ENCODE data around the gene ZNF185. TPM values are rescaled to one million over a fixed set of nuclear protein-coding genes. Genes with fewer than 3 reads are reported as not detected.
"Not testable (repeated sequence)": the region's sequence is repeated elsewhere in the genome, so short reads cannot be mapped to it uniquely, and the experiment has no call there.

ZNF185 gene
- total RNA-seq, 1 donor from 2014 or later = 15.8 TPM

DNA sequence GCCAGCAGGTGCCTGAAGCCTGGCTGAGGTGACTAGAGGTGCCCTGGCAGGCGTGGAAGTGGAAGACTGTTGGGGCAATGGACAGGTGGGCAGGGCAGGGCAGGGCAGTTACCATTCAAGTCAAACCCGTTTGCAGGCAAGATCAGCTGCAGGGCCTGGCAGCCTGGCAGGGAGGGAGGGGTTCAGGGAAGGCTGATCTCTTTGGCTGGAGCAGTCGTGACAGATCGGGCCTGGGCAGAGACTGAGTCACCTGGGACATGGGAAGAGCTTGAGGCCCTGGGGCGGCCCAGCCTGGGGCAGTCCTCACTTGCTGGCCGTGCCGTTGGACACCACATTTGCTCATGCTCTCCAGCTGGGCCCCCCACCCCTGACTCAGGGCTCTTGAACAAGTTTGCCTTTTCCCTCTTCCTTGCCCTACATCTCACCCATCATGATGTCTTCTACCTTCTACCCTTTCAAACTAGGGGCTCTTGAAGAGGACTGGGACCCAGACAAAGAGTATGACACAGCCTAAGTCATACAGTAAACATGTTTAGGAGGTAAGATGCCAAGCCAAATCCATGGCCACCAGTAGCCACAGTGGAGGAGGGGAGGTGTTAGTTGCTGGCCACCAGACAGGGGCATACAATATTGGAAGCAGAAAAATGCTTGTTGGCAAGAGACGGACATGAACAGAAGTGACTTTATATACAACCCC is 2.0 kb upstream of the ZNF185 start:
- no peak for DNase-seq (ENCODE audit: low read depth, low spot score)

DNA sequence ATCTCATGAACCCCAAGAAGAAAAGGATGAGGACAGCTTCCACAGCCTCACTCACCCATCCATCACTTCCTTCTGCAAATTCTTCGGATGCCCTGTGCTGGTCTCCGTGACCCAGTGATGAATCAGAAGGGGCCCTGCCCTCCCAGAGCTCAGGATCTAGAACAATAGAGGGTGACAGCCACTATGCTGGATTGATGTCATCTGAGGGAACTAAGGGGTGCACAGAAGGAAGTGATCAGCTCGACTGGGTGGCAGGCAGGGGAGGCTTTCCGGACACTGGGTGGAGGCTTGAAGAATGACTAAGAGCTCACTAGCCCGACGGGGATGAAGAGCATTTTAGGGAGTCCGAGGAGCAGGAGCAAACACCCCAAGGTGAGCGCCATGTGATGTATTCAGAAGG is 1.4 kb upstream of the ZNF185 start:
- no peak for DNase-seq (ENCODE audit: low read depth, low spot score)

DNA sequence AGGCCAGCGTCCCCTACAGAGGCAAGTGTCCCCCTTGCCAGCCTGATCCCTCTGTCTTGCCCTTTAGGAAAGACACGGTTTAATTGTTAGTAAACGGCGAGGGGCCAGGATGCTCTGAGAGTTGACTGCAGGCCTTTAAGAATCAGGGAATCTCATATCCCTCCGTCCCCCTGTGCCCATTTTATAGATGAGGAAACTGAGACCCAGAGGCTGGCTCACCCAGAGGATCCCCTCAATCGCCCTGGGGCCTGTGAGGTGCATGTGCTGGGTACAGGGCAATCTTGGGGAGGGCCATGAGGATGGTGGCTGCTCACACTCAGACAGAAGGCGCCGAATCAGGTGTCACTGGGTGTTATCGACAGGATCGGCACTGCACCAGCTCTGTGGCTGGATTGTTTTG is 575 bp downstream of the ZNF185 start:
- DNase-seq (ENCODE audit: low read depth, low spot score) = no peak

- DNase-seq (ENCODE audit: low read depth, low spot score) = no peak
Observed at GRCh38 chrX:152899111-152899873, 1.4 kb downstream of the ZNF185 start.

GRCh38 chrX:152899874-152900719 is 2.2 kb downstream of the ZNF185 start:
- DNase-seq (ENCODE audit: low read depth, low spot score) = no peak

DNA sequence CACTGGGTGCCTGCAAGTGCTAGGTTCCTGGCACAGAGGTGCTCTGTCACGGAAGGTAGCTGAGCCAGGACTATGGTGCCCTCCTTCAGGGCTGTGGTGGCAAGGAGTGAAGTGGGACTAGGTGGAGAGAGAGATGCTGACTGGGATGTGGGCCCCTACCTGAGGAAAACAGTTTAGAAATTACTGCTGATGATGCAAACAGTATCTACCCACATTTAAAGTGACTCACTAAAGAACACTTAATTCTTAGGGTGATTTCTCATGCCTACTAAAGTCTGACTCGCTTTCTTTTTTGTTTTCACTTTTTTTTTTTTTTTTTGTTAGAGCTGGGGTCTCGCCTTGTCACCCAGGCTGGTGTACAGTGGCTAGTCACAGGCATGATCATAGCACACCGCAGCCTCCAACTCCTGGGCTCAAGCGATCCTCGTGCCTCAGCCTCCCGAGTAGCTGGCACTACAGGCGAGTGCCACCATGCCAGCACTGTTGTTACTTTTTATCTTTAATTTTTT is 3.1 kb downstream of the ZNF185 start:
- no peak for DNase-seq (ENCODE audit: low read depth, low spot score)

DNA sequence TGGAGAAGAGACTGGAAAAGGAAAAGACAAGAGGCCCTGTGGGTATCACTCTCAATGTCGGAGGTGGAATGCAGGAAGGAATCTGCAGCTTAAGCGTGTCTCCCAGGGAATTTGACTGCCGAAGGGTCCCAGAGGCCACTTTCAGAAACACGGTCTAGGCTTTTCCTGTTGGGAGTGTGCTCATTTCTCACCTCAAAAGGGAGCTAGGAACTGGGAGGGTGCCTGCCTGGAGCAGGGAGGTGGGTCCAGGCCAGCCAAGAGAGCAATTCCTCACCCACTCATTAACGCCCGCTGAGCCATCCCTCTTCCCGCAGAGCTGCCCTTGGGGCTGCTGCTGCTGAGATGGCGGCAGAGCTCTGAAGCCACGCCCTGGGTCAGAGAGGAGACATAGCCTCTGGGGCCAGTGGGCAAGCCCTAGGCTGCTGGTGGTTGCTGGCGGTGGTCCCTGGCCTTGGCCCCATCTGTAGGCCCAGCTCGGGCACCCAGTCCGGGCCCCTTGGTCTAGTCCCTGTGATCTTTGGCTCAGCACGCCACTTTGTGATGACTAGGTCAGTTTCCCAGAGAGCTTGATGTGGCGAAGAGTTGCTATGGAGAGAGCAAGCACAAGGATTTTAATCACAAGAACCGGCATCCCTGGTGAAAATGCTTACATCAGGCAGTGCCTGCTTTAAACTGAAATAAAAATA is 4.1 kb downstream of the ZNF185 start:
- no peak for DNase-seq (ENCODE audit: low read depth, low spot score)

DNA sequence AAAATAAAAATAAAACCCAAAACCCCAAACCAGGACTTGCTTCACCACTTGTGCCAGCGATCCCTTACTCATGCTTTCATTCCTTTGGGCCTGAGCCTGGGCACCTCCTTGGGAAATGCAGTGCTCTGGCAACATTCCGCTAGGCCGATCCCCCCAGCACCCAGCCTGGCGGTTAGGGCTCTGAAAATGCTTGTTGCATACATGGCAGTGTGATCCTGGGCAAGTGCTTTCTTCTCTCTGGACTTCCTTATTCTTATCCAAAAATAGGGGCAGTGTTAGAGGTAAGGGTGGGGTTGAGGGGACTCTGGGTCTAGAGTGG is 4.6 kb downstream of the ZNF185 start:
- DNase-seq (ENCODE audit: low read depth, low spot score) = no peak

DNA sequence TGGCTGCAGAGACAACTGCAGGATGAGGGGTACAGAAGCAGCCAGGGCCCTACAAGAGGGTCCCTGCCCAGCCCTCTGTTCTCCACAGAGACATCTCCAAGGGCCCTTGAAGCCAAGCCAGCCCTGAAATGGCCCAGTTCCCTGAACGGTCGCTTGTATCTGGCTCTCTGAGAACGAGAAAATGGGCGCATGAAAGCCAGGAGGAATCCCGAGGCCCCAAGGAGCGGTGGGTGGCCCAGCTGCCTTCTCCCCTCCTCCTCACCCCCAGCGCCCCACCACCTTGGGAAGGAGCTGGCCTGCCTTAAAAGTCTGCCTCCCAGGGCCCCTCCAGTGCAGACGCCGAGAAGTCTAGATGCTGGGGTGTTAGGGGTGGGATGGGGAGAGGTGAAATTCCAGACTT is 5.7 kb downstream of the ZNF185 start:
- no peak for DNase-seq (ENCODE audit: low read depth, low spot score)

DNA sequence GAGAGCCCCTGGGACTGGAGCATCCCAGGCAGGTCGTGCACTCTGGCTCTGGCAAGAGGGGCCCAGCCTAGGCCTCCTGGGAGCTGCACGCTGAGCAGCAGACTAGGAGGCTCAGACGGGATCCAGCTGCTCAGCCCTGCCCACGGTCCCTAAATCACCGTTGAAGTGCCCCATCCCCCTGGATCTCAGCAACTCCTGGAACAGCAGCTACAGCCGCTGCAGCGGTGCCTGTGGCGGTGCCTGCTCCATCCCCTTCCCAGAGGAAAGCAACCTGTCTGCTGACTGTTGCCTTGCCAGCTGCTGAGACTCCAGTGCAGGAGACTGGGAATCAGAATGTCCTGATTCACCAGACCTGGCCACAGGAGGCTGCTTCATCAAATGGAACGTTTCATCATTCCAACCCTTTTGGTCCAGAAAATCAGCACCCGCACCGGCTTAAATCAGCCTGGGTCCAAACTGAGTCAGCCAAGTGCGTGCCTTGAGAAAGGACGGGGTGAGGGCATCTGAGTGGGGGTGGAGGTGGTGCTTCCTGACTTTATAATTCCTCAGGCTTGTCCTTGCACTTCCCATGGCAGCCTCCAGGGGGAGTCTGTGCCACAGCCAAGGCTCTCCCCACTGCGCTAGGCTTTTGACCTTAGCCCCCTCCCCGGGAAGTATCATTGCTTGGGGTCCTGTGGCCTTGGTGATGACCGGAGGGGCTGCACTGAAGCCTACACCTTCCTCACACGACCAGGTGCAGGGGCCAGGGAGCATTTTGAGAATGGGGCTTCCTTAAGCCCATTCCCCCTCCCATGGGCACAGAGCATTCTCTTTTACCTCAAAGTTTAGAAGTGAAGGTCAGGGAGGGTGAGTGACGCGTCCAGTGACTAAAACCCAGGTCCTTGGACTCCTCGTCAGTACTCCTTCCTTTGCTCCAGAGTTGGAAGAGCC is 6.5 kb downstream of the ZNF185 start:
- no peak for DNase-seq (ENCODE audit: low read depth, low spot score)

DNA sequence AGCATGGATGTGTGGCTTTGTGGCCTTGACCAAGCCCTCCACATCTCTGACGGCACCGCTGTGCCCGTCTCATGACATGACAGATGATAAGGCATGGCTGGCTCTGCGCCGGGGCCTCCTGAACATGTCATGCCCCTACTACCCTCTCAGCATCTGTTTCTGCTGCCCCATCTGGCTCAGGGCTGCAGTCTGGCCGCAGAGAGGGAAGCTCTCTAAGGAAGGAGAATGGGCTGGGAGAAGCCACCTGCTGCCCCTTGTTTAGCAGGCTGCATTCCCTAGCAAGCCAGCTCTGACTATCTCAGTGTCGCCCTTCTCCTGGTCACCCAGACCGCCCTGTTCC is 7.2 kb downstream of the ZNF185 start:
- DNase-seq (ENCODE audit: low read depth, low spot score) = no peak

GRCh38 chrX:152907084-152907651 is 9.3 kb downstream of the ZNF185 start:
- no peak for DNase-seq (ENCODE audit: low read depth, low spot score)

- no peak for DNase-seq (ENCODE audit: low read depth, low spot score)
Observed at GRCh38 chrX:152908486-152908885, 10.6 kb downstream of the ZNF185 start.

- DNase-seq (ENCODE audit: low read depth, low spot score) = not testable (repeated sequence)
Observed at GRCh38 chrX:152910018-152910417, 12.2 kb downstream of the ZNF185 start.

DNA sequence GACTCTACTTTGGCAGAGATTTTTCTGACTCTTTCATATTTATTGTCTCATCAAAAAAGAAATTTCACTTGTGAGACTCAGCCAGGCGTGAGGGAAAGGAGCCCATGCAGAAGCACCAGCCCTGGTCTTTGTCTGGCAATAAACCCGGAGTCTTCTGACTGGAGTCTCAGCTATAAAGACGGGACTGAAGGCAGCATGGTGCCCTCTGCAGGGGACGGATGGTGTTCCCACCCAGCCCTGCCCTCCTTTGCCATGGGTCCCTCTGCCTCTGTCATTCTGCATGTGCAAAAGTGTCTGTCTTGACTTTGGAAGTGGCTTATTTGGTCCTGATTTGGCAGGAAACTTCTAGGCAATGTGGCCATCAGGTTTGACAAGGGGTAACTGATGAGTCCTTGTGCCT is 14.2 kb downstream of the ZNF185 start:
- DNase-seq (ENCODE audit: low read depth, low spot score) = no peak

GRCh38 chrX:152912641-152913040 is 14.8 kb downstream of the ZNF185 start:
- DNase-seq (ENCODE audit: low read depth, low spot score) = no peak

GRCh38 chrX:152913346-152913745 is 15.5 kb downstream of the ZNF185 start:
- no peak for DNase-seq (ENCODE audit: low read depth, low spot score)

GRCh38 chrX:152913910-152914309 is 16.0 kb downstream of the ZNF185 start:
- no peak for DNase-seq (ENCODE audit: low read depth, low spot score)

DNA sequence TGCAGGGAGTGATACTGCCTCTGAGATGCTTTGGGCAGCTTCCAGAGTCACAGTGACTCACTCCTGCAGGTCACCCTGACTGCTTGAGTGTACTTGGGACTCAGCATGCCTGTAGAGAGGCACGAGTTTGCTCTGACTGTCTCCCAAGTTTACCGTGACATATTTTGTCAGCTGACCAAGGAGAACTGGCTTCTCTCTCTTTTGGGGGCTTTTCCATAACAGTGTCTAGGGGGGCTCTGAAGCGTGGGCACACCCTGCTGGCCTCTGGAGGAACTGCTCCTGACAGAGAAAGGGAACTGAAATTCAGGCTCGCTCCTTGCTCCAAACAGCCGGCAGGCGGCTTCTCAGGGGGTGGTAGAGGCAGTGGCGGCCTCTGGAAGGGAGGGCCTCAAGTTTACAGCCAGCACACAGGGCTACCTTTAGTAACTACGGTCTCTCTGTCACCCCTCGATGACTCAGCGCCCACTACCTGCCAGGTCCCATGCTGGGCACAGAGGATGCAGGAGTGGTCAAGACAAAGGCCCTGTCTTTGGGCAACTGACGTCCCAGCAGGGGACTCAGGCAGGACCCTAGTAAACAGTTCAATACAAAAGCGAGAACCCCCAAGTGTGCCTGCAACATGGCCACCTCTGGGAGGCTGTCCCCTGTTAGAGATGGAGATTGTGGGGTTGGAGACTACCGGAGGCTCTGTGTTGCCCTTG is 17.8 kb downstream of the ZNF185 start:
- no peak for DNase-seq (ENCODE audit: low read depth, low spot score)

Measured in pulmonary artery endothelial cell (primary cell).